EH (cell line): ENCODE data around the gene CEP68.

Source experiments
- DNase-seq: peaks from one replicate; pipeline ENCODE4 v3.0.0-alpha.2; 2015; ENCODE audit warnings: low read depth

CEP68 gene

GRCh38 chr2:65081232-65081685 is 25.0 kb downstream of the CEP68 start:
- DNase-seq = no peak

- no peak for DNase-seq
Observed at GRCh38 chr2:65085148-65085547, 28.9 kb downstream of the CEP68 start.

- DNase-seq = no peak
Observed at GRCh38 chr2:65092791-65093190, 36.6 kb downstream of the CEP68 start.

- DNase-seq = no peak
Observed at GRCh38 chr2:65093211-65093610, 37.0 kb downstream of the CEP68 start.

GRCh38 chr2:65096948-65097347 is 40.7 kb downstream of the CEP68 start:
- DNase-seq = peak; percentile 41

GRCh38 chr2:65097844-65098243 is 41.6 kb downstream of the CEP68 start:
- DNase-seq = no peak

GRCh38 chr2:65098741-65099140 is 42.5 kb downstream of the CEP68 start:
- DNase-seq = peak; percentile 39

- no peak for DNase-seq
Observed at GRCh38 chr2:65101071-65101470, 44.9 kb downstream of the CEP68 start.

- DNase-seq = peak; percentile 40
Observed at GRCh38 chr2:65103013-65103715, 46.9 kb downstream of the CEP68 start.

- no peak for DNase-seq
Observed at GRCh38 chr2:65107530-65107929, 51.3 kb downstream of the CEP68 start.

- DNase-seq = no peak
Observed at GRCh38 chr2:65108780-65109179, 52.6 kb downstream of the CEP68 start.

- no peak for DNase-seq
Observed at GRCh38 chr2:65112633-65113032, 56.4 kb downstream of the CEP68 start.

- DNase-seq = no peak
Observed at GRCh38 chr2:65113229-65113628, 57.0 kb downstream of the CEP68 start.

- DNase-seq = no peak
Observed at GRCh38 chr2:65113816-65114215, 57.6 kb downstream of the CEP68 start.

GRCh38 chr2:65114921-65115320 is 58.7 kb downstream of the CEP68 start:
- no peak for DNase-seq

GRCh38 chr2:65116645-65117044 is 60.4 kb downstream of the CEP68 start:
- no peak for DNase-seq

GRCh38 chr2:65120990-65121693 is 64.9 kb downstream of the CEP68 start:
- no peak for DNase-seq

GRCh38 chr2:65122313-65122712 is 66.1 kb downstream of the CEP68 start:
- DNase-seq = no peak

- DNase-seq = peak; percentile 29
Observed at GRCh38 chr2:65125457-65125856, 69.2 kb downstream of the CEP68 start.

- DNase-seq = peak; percentile 55
Observed at GRCh38 chr2:65128297-65129190, 72.3 kb downstream of the CEP68 start.

- DNase-seq = peak; percentile 16
Observed at GRCh38 chr2:65129286-65129825, 73.1 kb downstream of the CEP68 start.
